H7 (cell line): ENCODE measurements around the gene TGFB3. TPM values are rescaled to one million over a fixed set of nuclear protein-coding genes. Genes with fewer than 3 reads are reported as not detected.
A peak's percentile ranks its signal among the peaks of the same experiment; 100 is the strongest.

Experiments
- DNase-seq: peaks from one replicate; pipeline ENCODE4 v3.0.0; 2012
- H3K27me3 ChIP-seq: 2 replicates; pipeline ENCODE4 v1.6.0; 2011; ENCODE audit warnings: mild to moderate bottlenecking, low read length; ENCODE audit not compliant: control insufficient read depth, insufficient read depth
- H3K36me3 ChIP-seq: replicated peaks from 2 replicates; pipeline ENCODE4 v1.5.1; 2011; ENCODE audit warnings: low read length; ENCODE audit not compliant: control insufficient read depth, insufficient read depth
- H3K4me3 ChIP-seq: 2 replicates; pipeline ENCODE4 v1.5.1; 2011; ENCODE audit warnings: low read depth, mild to moderate bottlenecking, control low read depth, low read length, moderate library complexity; ENCODE audit not compliant: insufficient read depth
- total RNA-seq: library from RNA; depleted of rRNA; stranded (reverse); fragments of >200 nt; shearing (Covaris generic); gene quantifications from 2 replicates; pipeline ENCODE4 v1.2.3, GENCODE V29; 2014; rRNA removed

The TGFB3 gene
- total RNA-seq, 1 experiment from 2014 or later: 0.97 TPM

DNA sequence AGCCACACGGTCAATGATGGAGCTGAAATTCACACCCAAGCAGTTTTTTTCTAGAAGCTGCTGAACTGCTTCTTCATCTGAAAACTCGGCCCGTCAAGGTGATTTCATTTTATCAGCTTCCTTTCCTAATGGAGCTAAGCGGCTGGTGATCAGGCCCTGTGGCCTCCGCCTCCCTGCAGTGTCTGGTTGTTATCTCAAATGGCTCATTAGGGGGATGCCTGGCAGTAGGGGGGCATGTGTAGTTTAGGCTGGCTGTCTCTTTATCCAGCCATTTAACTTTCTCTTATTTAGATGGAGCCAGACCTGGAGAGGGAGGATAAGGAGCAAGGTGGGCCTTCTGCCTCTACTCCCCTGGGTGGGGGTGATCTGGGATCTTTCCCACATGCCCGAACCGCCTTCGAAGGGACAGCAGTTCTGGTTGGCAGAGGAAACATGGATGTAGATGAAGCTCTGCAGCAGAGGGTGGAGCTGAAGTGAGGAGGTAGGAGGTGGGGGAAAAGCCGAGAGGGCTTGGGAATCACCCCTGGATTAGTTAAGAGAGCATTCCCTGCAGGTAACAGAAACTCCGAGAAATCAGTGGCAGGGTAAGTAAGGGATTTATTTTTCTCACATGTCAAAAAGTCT is 64.4 kb downstream of the TGFB3 start:
- Histone ChIP-seq H3K4me3 (no peak overlapping the region), H3K36me3 (no peaks in the 10 kb centered on the region), H3K27me3 (no peaks in the 10 kb centered on the region)
- DNase-seq: peak; percentile 26

DNA sequence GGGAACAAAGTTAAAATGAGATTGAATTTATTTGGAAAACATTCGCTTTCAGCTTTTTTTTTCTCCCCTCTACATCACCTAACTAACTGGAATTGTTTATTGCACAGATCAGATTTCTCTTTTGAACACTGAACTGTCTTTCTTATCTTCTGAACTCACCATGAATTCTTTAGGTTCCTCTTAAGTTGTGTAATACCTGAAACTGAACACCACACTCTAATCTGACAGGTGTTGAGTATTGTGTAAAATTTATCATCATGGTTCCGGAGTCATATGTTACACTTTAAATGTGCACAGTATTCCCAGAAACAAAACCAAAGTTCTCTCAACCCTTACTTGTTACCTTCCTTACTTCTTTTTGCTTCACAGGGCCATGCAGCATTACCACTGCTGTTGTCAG is 66.8 kb downstream of the TGFB3 start:
- no peak for DNase-seq
- Histone ChIP-seq H3K27me3 (no peaks in the 10 kb centered on the region), H3K36me3 (no peaks in the 10 kb centered on the region), H3K4me3 (no peak overlapping the region)

DNA sequence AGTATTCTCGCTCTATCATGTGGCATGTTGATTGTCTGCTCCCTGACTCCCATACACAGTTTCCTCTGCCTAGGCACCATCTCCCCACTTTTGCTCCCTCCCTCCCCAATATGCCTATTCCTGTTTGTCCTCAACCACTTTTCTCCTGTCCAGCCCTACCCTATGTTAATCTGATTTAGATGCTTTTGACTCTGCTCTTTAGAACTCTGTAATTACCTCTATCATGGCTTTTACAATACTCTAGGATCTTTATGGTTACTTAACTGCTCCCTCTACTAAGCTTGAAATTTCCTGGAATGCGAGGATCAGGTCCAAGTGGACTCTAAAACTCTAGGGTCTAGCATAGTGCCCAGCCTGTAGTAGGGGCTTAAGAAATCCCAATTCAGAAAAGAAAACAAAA is 68.6 kb downstream of the TGFB3 start:
- Histone ChIP-seq H3K36me3 (no peaks in the 10 kb centered on the region), H3K4me3 (no peak overlapping the region), H3K27me3 (no peaks in the 10 kb centered on the region)
- no peak for DNase-seq

DNA sequence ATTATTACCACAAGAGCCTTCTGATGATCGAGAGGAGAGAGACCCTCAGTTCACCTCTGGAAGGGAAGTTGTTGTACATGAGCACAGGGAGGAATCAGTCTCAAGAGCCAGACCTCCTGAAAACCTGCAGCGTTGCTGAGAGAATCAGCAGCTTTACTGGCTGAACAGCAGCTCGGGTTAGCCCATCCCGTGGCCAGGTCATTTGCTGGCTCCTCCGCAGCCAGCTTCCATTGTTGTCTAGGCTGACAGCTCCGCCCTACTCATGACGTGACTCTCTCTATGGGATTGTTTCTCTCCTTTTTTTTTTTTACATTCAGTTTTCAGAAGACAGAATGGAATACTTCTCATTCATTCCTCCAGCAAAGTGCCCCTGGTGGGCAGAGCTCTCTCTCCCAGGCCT is 69.9 kb downstream of the TGFB3 start:
- H3K4me3 ChIP-seq: no peak overlapping the region
- peak; percentile 36 for DNase-seq
- H3K27me3 ChIP-seq: no peaks in the 10 kb centered on the region
- no peaks in the 10 kb centered on the region for H3K36me3 ChIP-seq

DNA sequence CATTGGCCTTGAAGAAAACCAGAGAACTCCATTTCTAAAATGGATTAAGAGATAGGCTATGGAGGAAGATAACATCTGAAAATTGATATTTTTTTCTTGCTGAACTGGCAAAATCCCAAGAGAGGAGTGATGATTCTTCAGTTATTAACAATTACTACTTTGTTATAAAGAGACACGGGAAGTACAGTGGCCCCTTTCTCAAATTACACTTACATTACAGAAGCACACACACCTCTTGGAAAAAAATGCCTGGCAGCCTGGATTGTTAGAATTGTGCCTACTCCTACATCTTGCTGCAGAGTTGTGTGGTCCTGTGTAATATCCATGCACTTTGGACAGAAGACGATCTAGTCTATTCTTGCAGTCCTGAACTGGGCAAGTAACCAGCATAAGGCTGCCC is 71.7 kb downstream of the TGFB3 start:
- no peak for DNase-seq
- Histone ChIP-seq H3K4me3 (no peak overlapping the region), H3K36me3 (no peaks in the 10 kb centered on the region), H3K27me3 (no peaks in the 10 kb centered on the region)

DNA sequence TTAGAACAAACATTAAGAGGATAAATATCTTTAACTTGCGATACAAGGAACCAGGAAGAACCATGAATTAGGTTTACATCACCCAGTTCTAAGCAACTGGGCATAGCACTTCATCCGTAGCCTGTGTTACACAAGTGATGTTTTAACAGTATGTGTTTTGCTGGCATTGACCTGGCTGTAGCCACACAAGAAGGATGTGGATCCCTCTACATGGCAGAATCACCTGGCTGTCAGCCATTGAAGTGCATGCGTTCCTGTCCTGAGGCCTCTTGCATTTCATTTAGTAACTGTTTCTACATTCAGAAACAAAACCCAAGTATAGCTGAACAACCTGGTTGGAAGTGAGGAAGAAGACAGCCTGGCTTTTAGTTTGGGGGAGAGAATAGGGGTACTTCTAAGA is 72.2 kb downstream of the TGFB3 start:
- Histone ChIP-seq H3K36me3 (no peaks in the 10 kb centered on the region), H3K27me3 (no peaks in the 10 kb centered on the region), H3K4me3 (no peak overlapping the region)
- no peak for DNase-seq

Other genes starting within 250 kb of the TGFB3 start
- 17.2 and 24.6 TPM in 2 replicates for gene IFT43, start 3.8 kb upstream of the TGFB3 start, total RNA-seq
- gene GPATCH2L, start 169.9 kb upstream of the TGFB3 start, total RNA-seq: 43.1 and 46.0 TPM in 2 replicates